ENCODE data around the gene ELOVL1.

DNA sequence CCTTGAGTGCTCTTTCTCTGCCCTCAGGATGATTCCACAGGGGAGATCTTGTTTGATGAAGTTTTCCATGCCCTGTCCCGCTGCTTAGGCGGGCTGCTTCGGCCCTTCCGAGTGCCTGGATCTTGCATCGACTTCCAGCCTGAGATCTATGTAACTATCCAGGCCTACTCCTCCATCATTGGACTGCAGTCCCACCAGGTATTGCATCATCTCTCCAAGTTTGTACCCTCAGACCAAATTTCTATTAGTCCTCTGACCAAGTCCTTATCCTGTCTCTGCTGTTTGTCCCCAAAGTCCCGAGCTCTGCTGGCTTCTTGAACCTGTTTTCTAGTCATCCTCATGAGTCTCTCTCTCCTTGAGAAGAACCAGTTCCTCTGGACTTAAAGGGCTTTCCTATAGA, 36.5 kb upstream of the ELOVL1 start:
- TF ChIP-seq, protein P1, sequence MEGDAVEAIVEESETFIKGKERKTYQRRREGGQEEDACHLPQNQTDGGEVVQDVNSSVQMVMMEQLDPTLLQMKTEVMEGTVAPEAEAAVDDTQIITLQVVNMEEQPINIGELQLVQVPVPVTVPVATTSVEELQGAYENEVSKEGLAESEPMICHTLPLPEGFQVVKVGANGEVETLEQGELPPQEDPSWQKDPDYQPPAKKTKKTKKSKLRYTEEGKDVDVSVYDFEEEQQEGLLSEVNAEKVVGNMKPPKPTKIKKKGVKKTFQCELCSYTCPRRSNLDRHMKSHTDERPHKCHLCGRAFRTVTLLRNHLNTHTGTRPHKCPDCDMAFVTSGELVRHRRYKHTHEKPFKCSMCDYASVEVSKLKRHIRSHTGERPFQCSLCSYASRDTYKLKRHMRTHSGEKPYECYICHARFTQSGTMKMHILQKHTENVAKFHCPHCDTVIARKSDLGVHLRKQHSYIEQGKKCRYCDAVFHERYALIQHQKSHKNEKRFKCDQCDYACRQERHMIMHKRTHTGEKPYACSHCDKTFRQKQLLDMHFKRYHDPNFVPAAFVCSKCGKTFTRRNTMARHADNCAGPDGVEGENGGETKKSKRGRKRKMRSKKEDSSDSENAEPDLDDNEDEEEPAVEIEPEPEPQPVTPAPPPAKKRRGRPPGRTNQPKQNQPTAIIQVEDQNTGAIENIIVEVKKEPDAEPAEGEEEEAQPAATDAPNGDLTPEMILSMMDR (optimal IDR thresholded peaks at IDR 0.05 in 1 of 3, IDR thresholded peaks at IDR 0.05 in 1 of 3, conservative IDR thresholded peaks at IDR 0.05 in 1 of 3; ENCODE audit: extremely low read depth in 1 of 3, insufficient read depth in 2 of 3, low read length in 3 of 3), result no peak
- TF ChIP-seq EZH2 (IDR thresholded peaks at IDR 0.05; ENCODE audit: low read length), result no peak

All from keratinocyte (primary cell).